Measurements from ENCODE around the gene ZNF740.
"Not testable (repeated sequence)": the region's sequence is repeated elsewhere in the genome, so short reads cannot be mapped to it uniquely, and the experiment has no call there.

ZNF740 gene

DNA sequence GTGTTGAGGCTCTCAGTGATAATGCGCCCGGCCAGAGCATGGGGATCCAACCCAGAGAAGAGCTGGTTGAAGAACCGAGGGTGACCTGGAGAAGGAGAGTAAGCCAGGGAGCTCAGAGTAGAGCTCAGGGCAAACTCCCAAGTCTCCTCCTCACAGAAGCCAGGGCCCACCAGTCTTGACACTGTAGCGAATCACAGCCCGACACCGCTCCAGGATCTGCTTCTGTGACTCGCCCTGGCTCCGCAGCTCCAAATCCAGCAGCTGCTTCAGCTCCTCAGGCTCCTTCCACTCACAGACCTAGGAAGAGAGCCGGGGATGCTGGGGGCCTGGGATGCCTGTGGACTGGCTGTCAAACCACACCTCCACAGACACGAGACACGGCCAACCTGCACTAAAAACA lies 8.2 kb upstream of the ZNF740 start:
- in situ Hi-C loops (cut with MboI; ENCODE audit: low sequenced_read_pairs), result no loop called here

DNA sequence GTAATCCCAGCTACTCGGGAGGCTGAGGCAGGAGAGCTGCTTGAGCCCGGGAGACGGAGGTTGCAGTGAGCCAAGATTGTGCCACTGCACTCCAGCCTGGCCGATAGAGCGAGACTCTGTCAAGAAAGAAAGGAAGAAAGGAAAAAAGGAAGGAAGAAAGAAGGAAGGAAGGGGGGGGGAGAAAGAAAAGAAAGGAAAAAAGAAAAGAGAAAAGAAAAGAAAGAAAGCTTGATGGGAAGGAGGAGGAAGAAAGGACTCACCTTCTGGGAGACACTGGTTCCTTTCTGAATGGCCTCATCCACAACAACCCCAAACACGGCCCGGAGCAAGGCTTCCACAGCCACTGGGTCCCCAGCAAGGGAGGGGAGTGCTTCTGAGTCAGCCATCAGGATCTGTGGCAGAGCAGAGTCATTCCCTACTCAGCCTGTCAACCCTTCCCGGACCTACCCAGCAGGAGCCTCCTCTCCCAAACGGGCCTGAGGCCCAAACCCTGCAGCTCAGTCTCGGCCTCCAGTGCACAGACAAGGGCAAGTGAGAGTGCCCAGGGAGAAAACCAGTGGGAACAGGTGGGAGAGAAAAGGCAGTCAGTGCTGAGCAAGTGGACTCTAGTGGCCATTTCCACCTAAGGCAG lies 7.3 kb upstream of the ZNF740 start:
- in situ Hi-C loops (cut with MboI; ENCODE audit: low sequenced_read_pairs), result no loop called here

DNA sequence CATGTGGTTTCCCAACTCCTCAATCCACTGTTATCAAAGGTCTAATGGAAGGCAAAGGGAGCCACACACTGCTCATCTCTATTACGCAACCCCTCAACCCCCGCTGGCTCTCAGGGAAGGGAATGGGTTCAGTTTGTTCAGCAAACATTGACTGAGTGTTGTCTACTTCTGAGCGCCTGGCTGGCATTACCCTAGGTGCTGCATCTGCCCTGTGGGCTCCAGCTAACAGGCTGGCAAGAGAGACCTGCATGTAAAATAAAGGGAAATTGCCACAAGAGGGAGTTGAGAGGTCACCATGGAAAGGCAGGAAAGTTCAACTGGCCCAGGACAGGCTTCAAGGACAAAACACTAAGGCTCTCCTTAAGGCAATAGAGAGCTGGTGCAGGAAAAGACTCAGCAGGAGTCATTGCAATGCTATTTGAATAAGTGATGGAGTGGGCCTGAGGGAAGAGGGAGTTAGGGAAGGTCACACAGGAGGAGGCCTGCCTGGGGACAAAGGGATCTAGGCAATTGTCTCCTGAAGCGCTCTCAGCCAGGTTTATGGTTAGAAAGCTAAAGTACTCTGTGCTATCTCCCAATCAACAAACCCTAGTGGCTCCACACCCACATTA lies 5.5 kb upstream of the ZNF740 start:
- in situ Hi-C loops (cut with MboI; ENCODE audit: low sequenced_read_pairs), result no loop called here

DNA sequence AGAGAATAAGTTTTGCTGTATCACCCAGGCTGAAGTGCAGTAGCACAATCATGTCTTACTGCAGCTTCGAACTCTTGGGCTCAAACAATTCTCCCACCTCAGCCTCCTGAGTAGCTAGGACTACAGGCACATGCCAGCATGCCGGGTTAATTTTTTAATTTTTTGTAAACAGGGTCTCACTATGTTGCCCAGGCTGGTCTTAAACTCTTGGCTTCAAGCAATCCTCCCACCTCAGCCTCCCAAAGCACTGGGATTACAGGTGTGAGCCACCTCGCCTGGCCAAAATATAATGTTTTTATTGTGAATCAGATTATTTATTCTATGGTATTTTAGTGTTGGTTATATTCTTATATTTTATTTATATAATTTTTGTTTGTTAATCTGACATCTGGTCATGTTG lies 3.8 kb upstream of the ZNF740 start:
- in situ Hi-C loops (cut with MboI; ENCODE audit: low sequenced_read_pairs), result no loop called here

DNA sequence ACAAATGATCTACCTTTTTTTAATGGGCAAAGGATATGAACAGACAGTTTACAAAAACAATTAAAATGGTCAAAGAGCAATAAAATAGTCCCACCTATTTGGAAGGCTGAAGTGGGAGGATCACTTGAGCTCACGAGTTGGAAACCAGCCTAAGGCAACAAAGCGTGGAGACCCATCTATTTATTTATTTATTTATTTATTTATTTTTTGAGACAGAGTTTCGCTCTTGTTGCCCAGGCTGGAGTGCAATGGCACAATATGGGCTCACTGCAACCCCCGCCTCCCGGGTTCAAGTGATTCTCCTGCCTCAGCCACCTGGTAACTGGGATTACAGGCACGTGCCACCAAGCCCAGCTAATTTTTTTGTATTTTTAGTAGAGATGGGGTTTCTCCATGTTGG lies 3.1 kb upstream of the ZNF740 start:
- in situ Hi-C loops (cut with MboI; ENCODE audit: low sequenced_read_pairs), result not testable (repeated sequence)

DNA sequence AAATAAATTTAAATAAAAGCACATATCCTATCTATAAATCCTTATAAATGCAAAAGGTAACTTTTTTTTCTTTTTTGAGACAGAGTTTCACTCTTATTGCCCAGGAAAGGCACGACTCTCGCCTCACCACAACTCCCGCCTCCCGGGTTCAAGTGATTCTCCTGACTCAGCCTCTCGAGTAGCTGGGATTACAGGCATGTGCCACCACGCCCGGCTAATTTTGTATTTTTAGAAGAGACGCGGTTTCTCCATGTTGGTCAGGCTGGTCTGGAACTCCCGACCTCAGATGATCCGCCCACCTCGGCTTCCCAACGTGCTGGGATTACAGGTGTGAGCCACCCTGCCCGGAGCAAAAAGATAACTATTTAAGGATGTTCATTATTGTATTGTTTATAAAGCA lies 1.7 kb upstream of the ZNF740 start:
- in situ Hi-C loops (cut with MboI; ENCODE audit: low sequenced_read_pairs), result not testable (repeated sequence)

DNA sequence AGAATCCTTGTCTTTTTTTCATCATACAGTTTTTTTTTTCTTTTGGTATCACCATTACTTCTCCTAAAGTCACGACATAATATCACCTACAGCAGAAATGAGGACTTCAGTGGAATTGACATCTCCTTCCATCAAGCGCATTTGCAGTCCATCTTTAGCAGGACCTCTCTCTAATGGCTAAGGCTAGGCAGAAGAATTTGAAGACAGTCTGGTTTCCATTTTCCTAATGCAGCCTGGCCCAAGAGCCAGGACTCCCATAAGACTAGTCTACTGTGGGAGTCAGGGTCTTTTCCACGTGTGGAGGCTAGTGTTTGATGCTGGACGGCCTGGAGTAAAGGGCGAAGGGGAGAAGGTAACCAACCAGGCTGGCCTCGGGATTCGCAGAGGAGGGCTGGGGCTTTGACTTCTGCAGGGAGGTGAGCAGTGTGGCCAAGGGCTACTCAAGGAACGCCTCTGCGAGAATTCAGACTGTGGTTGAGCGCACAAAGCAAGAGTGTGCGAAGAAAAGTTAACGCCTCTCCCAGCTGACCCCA lies 769 bp upstream of the ZNF740 start:
- in situ Hi-C loops (cut with MboI; ENCODE audit: low sequenced_read_pairs), result loop anchor here (10.0 kb wide), 1 partner anchor 115 kb away; no protein-coding TSS in a partner anchor

DNA sequence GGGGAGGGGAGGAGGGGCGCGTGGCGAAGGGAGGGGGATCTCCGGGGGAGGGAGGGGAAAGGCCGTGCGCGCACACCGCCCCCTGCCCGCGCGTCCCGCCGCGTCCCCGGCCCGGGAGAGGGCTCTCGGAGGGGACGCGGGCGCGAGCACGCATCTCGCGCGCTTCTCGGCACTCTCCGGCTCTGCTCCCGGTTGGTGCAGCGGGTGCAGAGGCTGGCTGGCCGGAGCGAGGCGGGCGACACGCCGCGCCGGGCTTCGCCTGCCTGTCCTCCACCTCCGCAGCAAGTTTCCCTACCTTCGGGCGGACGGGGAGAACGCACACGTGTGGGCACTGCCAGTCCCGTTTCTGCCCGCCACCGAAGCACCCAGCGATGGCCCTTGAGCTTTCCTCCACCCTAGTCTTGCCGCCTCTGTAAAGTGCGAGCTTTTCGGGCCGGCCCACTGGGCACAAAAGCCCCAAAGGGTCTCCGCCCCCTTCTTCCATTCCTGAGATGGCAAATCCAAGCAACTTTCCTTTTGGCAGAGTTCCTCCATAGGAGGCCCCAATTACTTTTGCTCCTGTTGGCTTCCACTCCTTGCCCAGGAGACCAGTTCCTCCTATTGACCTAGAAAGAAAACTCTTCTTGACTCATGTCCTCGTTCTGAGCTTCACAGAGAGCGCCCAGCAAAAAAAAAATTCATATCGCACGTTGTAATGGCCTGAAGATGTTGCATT lies 566 bp downstream of the ZNF740 start:
- in situ Hi-C loops (cut with MboI; ENCODE audit: low sequenced_read_pairs), result loop anchor here (10.0 kb wide), 1 partner anchor 116 kb away; no protein-coding TSS in a partner anchor

DNA sequence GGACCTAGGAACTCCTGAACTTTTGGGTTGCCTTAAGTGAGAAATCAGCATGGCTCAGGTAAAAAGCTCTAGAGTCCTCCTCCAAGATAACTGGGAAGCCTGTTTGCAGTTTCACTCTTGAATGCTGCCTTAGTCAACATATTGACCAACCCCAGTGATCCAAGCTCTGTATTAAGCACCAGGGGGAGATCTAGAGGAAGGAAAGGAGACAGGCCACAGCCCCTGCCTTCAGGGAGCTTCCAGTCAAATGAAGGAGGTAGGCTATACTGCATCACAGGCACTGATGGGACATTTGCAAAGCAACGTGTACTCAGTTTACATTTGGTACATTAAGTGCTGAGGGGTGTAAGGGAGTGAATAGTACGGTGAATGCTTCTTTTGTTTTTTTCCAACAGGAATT lies 1.4 kb downstream of the ZNF740 start:
- in situ Hi-C loops (cut with MboI; ENCODE audit: low sequenced_read_pairs), result loop anchor here (10.0 kb wide), 1 partner anchor 117 kb away; no protein-coding TSS in a partner anchor

DNA sequence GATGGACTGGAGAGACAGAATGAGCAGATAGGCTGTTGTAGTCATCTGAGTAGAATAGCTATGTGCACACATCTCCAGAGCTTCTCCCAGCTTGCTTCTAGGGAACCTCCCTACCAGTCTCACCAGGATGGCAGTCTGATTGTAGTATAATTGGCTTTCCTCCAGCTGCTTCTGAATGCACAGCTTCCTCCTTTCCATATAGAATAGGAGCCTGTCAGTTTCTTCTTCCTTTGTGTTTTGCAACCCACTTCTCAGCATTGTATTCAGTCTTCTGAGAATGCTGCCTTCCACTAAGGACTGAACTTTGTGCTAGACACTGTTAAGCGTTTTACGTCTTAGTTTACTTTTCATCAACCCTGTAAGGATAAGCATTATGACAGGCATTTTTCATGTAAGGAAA lies 2.4 kb downstream of the ZNF740 start:
- in situ Hi-C loops (cut with MboI; ENCODE audit: low sequenced_read_pairs), result loop anchor here (10.0 kb wide), 1 partner anchor 118 kb away; no protein-coding TSS in a partner anchor

DNA sequence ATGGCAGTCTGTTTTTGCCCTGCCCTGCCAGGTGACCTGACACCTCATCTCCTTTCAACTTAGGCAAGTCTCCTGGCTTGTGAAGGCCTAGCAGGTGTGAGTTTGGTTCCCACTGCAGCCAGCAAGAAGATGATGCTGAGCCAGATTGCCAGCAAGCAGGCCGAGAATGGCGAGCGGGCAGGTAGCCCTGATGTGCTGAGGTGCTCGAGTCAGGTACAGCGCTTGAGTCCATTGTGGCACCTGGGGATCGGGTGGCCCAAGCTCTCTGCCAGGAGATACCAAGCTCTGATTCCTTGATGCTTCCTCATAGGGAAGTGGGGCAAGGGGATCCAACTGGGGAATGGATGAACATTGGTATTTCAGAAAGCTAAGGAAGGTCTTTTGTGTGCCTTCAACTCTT lies 4.3 kb downstream of the ZNF740 start:
- in situ Hi-C loops (cut with MboI; ENCODE audit: low sequenced_read_pairs), result loop anchor here (10.0 kb wide), 1 partner anchor 120 kb away; no protein-coding TSS in a partner anchor

DNA sequence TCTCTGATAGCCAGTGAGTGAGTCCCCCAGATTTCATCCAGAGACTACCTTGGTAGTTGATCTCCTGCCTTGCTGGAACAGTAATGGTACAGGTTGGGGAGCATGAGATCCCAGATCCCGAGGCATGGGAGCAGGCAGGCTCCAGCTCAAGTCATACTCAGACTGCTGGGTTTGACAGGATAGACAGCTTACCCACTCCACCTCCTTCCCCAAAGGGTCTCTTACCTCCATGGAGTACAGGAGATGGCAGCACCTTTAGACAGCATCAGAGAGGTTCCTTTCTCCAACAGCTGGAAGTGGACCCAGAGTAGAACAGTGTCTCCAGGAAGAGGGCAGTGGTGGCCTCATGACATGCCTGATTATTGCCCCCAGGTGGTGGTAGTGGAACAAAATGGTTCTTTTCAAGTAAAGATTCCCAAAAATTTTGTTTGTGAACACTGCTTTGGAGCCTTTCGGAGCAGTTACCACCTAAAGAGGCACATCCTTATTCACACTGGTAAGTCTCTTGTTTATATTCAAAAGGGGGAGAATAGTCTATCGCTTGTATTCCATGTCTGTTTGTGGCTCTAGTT lies 5.1 kb downstream of the ZNF740 start:
- in situ Hi-C loops (cut with MboI; ENCODE audit: low sequenced_read_pairs), result loop anchor here (10.0 kb wide), 1 partner anchor 121 kb away; no protein-coding TSS in a partner anchor

DNA sequence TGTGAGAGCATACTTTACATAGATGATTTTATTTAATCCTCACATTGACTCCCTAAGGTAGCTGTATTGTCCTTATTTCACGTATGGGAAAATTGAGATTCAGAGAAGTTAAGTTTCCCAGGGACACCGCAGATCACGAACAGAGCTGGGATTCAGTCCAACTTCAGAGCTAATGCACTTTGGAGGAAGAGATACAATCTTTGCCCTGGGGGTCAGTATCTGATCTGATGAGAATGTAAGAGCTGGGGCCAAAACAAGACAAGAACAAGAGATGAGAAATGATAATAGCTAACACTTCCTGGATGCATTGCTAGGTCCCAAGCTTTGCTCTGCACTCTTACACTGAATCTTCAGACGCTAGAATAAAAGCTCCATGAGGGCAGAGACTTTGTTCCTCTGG lies 6.2 kb downstream of the ZNF740 start:
- in situ Hi-C loops (cut with MboI; ENCODE audit: low sequenced_read_pairs), result loop anchor here (10.0 kb wide), 1 partner anchor 122 kb away; no protein-coding TSS in a partner anchor

DNA sequence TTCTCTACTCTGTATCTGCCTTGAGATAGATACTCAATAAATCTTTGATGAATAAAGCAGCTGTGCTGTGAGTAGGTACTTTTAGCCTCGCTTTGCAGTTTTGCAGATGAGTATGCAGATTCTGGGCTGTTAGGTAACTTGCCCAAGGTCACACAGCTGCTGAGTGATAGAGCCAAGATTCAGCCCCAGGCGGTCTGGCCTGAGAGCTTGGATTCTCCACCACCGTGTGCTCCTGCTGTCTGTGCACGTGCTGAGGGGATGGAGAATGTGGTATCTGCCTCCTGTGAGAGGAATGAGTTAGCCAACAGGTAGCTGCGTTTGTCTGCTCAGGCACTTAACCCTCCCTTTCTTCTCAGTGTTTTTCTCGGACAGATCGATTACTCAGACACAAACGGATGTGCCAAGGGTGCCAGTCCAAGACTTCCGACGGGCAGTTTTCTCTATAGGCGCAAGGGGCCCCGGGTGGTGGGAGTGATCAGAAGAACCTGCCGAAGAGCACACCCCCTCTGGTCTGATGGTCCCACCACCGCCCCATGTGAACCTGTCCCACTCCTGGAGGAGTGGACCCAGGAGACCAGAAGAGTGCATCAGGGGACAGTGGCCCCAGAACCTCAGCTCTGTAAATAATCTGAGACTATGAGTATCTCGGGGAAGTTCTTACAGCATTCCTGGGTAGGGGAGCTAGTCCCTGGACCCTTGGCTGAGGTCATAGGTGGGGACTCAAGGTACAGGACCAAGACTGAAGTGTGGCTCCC lies 6.8 kb downstream of the ZNF740 start:
- in situ Hi-C loops (cut with MboI; ENCODE audit: low sequenced_read_pairs), result loop anchor here (10.0 kb wide), 1 partner anchor 123 kb away; no protein-coding TSS in a partner anchor

DNA sequence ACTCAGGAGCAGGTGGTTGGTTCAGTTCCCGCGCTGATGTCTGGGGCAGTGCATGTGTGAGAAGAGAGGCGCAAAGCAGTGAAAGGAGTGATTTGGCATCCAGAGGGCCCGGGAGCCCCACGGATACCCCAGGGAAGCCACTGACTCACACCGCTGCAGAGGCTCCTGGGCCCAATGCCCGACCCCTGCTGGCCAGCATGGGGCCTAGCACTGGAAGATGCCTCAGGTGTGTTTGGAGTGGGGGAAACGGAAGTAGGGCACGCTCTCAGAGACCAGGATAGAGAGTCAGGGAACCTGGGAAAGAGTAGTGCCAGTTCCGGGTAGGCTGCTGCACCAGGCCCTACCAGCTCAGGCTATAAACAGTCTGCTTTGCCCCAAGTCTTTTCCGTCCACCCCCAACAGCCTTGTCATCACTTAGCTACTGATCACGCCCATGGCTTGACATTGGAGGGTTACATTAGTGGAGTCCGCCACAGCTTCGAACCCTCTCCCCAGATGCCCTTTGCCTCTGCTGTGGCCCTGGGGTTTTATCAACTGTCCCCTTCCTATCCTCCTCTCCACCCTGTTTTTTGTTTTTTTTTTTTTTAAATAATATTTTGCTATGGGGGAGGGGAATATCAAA lies 9.7 kb downstream of the ZNF740 start:
- in situ Hi-C loops (cut with MboI; ENCODE audit: low sequenced_read_pairs), result no loop called here

DNA sequence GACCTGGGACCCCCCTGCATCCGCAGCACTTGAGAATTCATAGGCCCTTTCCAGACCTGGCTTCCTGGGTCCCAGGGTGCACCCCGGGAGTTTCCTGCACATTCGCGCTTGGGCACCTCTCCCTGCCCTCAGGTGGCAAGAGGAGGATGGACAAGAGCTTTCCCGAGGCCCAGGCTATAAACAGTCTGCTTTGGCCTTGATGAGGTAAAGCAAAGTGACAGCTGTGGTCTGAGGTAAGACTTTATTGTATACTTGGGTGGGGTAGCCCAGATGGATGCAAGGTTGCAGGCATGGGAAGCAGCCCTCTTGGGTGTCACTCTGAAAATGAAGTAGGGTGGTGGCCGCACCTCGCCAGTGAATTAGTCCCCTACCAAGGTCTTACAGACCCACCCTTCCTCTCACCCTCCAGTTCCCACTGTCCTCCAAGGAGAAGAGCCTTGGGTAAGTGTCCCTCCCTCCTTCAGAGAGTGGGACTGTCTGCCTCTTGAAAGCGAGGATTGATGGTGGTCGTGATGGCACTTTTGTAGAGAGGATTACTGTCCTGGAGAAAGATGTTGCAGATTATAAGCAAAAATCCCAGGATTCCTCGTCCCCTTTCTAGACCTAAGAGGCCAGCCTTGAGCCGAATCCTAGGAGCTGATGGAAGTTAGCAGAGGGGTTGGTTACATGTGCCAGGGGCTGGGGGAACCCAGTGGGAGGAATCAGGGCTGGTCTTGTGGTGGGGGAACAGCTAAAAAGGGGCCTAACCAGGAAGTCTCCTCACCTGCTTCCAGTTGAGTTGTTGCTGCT lies 10.8 kb downstream of the ZNF740 start:
- in situ Hi-C loops (cut with MboI; ENCODE audit: low sequenced_read_pairs), result no loop called here

DNA sequence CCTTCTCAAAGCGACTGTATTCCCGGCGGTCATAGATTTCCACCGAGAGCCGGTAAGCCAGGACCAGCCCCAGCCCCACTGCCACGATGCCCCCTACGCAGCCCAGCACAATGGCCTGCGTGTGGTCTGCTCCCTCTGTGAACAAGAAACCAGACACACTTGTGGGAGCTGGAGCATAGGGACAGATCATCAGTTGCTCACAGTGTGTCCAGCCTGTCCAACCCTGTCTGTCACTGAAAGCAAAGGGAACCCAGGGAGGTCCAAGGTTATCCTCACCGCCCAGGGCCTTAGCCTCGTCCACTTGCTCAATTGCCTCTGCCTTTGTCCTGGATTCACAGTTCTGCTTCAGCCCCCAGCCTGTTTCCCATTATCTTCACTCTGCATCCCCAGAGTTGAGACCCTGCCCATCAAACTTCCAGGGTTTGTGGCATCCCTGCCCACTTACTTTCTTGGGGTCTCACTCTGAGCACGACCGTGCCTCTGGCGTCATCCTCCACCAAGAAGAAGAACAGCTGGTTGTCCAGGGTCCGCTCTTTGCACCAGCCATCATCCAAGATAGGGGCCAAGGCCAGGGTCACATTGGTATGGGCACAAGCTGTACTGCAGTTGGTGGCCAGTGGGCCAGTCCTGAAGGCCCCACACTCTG lies 11.5 kb downstream of the ZNF740 start:
- in situ Hi-C loops (cut with MboI; ENCODE audit: low sequenced_read_pairs), result no loop called here

DNA sequence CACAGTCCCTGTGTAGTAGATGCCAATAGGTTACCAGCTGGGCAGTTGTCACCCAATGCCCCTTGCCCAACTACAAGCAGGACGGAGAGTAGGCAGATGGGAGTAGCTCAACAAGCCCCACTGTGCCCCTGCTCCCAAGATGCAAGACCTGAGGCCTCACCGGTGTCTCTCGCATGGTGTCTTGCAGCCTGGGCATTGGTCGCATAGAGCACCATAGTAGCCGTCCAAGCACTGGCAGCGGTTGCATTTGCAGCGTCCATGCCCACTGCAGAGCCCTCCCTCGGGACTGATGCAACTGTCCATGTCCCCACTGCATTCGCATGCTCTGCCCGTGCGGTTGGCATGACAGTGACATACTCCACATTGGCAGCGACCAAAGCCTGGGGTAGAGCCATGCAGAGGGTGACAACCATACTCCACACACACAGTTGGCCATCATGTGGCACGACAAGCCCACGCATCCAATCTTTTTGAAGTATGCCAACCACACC lies 12.1 kb downstream of the ZNF740 start:
- in situ Hi-C loops (cut with MboI; ENCODE audit: low sequenced_read_pairs), result no loop called here

DNA sequence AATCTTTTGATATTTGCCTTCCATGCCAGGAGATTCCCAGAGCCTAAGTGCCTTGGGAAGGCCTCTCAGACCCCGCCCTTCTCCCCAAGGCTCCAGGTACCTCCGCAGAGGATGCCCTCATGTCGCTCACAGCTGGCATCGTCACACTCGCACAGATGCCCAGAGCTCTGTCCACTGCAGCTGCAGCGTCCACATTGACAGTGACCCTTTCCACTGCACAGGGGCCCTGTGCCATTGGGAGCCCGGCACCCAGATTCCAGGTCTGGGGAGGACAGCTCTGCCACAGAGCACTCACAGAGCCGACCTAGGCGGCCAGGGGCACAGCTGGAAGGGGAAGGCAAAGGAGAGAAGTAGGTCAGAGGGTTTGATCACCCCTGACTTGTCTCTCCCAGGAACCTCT lies 12.5 kb downstream of the ZNF740 start:
- in situ Hi-C loops (cut with MboI; ENCODE audit: low sequenced_read_pairs), result no loop called here
